Stimulated activated naive CD4-positive, alpha-beta T cell treated with Interleukin-2 at 50 U/mL for 16 hours (primary cell): ENCODE measurements around the gene TSFM.
A peak's percentile ranks its signal among the peaks of the same experiment; 100 is the strongest.

Experiments
- DNase-seq: peaks from one replicate; lab custom pipeline; 2025; lab: John Stamatoyannopoulos, UW

The TSFM gene

GRCh38 chr12:57834086-57834876 lies 51.7 kb downstream of the TSFM start:
- DNase-seq, result no peak

GRCh38 chr12:57835366-57836288 lies 53.0 kb downstream of the TSFM start:
- no peak for DNase-seq

- DNase-seq, result no peak
Measured at GRCh38 chr12:57836442-57837375, 54.1 kb downstream of the TSFM start.

- DNase-seq, result no peak
Measured at GRCh38 chr12:57837864-57838562, 55.4 kb downstream of the TSFM start.

GRCh38 chr12:57838594-57839302 lies 56.2 kb downstream of the TSFM start:
- DNase-seq, result peak; percentile 13

- no peak for DNase-seq
Measured at GRCh38 chr12:57839996-57840395, 57.4 kb downstream of the TSFM start.

GRCh38 chr12:57840726-57841125 lies 58.1 kb downstream of the TSFM start:
- DNase-seq, result no peak

- no peak for DNase-seq
Measured at GRCh38 chr12:57841445-57841844, 58.9 kb downstream of the TSFM start.

GRCh38 chr12:57842342-57843294 lies 60.0 kb downstream of the TSFM start:
- no peak for DNase-seq

- peak; percentile 32 for DNase-seq
Measured at GRCh38 chr12:57844709-57845477, 62.3 kb downstream of the TSFM start.

GRCh38 chr12:57845478-57846284 lies 63.1 kb downstream of the TSFM start:
- peak; percentile 69 for DNase-seq

- no peak for DNase-seq
Measured at GRCh38 chr12:57846285-57846576, 63.6 kb downstream of the TSFM start.

GRCh38 chr12:57846577-57847319 lies 64.2 kb downstream of the TSFM start, which contains the start of gene CTDSP2:
TSS of gene CTDSP2 (minus strand) at chr12:57846729. CDS start at chr12:57846435, 294 bp downstream.
- DNase-seq, result peak; percentile 85
